ENCODE results near the gene APBA3.

DNA sequence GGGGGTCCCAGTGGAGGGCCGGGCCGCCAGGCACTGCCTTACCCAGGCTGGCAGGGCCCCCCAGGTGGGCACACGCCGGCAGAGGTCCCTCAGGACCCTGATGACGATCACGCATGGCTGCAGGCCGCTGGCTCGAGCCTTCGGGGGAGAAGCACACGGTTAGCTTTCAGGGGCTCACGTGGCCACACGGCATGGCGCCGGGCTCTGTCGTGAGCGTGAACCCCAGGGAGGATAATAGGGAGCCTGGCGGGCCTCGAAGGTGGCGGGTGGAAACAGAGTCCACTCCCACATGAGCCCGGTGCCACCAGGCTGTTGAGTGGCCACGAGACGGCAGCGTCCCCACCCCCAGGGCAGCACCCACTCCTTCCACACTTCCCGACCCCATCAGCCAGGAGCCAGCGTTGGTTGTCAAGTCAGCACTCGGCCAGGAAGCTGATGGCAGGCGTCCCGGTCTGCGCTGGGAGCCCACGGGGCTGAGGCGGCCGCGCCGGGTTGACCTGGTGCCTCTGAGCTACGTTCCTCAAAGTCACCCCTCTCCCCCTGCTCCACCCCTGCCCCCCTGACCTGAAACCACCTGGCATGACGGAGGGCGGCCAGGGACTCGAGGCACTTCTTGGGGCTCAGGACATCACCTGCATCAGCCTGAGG is 49.3 kb upstream of the APBA3 start:
- TF ChIP-seq ZNF658 (tag by site-specific recombination; IDR thresholded peaks at IDR 0.05) = no peak
- TF ChIP-seq, protein P1, sequence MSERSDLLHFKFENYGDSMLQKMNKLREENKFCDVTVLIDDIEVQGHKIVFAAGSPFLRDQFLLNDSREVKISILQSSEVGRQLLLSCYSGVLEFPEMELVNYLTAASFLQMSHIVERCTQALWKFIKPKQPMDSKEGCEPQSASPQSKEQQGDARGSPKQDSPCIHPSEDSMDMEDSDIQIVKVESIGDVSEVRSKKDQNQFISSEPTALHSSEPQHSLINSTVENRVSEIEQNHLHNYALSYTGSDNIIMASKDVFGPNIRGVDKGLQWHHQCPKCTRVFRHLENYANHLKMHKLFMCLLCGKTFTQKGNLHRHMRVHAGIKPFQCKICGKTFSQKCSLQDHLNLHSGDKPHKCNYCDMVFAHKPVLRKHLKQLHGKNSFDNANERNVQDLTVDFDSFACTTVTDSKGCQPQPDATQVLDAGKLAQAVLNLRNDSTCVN (tag by site-specific recombination; optimal IDR thresholded peaks at IDR 0.05) = no peak
- no peak for TF ChIP-seq ZNF747 (tag by site-specific recombination; IDR thresholded peaks at IDR 0.05)
- TF ChIP-seq SP2 (tag by site-specific recombination; IDR thresholded peaks at IDR 0.05) = no peak
- TF ChIP-seq, protein P2, sequence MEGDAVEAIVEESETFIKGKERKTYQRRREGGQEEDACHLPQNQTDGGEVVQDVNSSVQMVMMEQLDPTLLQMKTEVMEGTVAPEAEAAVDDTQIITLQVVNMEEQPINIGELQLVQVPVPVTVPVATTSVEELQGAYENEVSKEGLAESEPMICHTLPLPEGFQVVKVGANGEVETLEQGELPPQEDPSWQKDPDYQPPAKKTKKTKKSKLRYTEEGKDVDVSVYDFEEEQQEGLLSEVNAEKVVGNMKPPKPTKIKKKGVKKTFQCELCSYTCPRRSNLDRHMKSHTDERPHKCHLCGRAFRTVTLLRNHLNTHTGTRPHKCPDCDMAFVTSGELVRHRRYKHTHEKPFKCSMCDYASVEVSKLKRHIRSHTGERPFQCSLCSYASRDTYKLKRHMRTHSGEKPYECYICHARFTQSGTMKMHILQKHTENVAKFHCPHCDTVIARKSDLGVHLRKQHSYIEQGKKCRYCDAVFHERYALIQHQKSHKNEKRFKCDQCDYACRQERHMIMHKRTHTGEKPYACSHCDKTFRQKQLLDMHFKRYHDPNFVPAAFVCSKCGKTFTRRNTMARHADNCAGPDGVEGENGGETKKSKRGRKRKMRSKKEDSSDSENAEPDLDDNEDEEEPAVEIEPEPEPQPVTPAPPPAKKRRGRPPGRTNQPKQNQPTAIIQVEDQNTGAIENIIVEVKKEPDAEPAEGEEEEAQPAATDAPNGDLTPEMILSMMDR (tag by site-specific recombination; IDR thresholded peaks at IDR 0.05) = no peak
- TF ChIP-seq, protein P3, sequence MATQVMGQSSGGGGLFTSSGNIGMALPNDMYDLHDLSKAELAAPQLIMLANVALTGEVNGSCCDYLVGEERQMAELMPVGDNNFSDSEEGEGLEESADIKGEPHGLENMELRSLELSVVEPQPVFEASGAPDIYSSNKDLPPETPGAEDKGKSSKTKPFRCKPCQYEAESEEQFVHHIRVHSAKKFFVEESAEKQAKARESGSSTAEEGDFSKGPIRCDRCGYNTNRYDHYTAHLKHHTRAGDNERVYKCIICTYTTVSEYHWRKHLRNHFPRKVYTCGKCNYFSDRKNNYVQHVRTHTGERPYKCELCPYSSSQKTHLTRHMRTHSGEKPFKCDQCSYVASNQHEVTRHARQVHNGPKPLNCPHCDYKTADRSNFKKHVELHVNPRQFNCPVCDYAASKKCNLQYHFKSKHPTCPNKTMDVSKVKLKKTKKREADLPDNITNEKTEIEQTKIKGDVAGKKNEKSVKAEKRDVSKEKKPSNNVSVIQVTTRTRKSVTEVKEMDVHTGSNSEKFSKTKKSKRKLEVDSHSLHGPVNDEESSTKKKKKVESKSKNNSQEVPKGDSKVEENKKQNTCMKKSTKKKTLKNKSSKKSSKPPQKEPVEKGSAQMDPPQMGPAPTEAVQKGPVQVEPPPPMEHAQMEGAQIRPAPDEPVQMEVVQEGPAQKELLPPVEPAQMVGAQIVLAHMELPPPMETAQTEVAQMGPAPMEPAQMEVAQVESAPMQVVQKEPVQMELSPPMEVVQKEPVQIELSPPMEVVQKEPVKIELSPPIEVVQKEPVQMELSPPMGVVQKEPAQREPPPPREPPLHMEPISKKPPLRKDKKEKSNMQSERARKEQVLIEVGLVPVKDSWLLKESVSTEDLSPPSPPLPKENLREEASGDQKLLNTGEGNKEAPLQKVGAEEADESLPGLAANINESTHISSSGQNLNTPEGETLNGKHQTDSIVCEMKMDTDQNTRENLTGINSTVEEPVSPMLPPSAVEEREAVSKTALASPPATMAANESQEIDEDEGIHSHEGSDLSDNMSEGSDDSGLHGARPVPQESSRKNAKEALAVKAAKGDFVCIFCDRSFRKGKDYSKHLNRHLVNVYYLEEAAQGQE (tag by site-specific recombination; IDR thresholded peaks at IDR 0.05) = no peak
- TF ChIP-seq, protein P4, sequence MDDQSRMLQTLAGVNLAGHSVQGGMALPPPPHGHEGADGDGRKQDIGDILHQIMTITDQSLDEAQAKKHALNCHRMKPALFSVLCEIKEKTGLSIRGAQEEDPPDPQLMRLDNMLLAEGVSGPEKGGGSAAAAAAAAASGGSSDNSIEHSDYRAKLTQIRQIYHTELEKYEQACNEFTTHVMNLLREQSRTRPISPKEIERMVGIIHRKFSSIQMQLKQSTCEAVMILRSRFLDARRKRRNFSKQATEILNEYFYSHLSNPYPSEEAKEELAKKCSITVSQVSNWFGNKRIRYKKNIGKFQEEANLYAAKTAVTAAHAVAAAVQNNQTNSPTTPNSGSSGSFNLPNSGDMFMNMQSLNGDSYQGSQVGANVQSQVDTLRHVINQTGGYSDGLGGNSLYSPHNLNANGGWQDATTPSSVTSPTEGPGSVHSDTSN (CRISPR knock-in tag; IDR thresholded peaks at IDR 0.05) = no peak

Measured in HEK293 (cell line).